ENCODE results near the gene DCDC2.

GRCh38 chr6:24240380-24240928 lies 117.4 kb downstream of the DCDC2 start:
- TF ChIP-seq CTCF (IDR thresholded peaks at IDR 0.05; ENCODE audit: insufficient read depth, low read depth, low read length) (no peak), EZH2 (IDR thresholded peaks at IDR 0.05; ENCODE audit: insufficient read depth, low read length) (no peak)
